Adrenal gland (tissue), 12 donors: Measurements from ENCODE around the gene LAMB4. TPM values are rescaled to one million over a fixed set of nuclear protein-coding genes. Genes with fewer than 3 reads are reported as not detected.

Experiments used
- DNase-seq, 7 donors: peaks; one replicate each; pipeline ENCODE4 v3.0.0-alpha.2; 2019 to 2020
- H3K27ac ChIP-seq, 5 donors: fragments of 200-600 bp; sonication (generic) in 4 of 5; 1 replicate in 3 of 5; 2 replicates in 2 of 5; pipeline versions ENCODE4 v1.5.1 to v1.8.0; 2016 to 2020; ENCODE audit warnings: mild to moderate bottlenecking in 1 of 5
- H3K27me3 ChIP-seq: fragments of 200-600 bp; 2 replicates; pipeline ENCODE4 v1.8.0; 2021
- H3K36me3 ChIP-seq, 2 donors: fragments of 200-600 bp; replicated peaks in 1 of 2; 1 replicate in 1 of 2; 2 replicates in 1 of 2; pipeline versions ENCODE4 v1.5.1 to v1.8.0; 2018 to 2022
- H3K4me1 ChIP-seq, 2 donors: fragments of 200-600 bp; replicated peaks in 1 of 2; 1 replicate in 1 of 2; 2 replicates in 1 of 2; pipeline versions ENCODE4 v1.5.1 to v1.8.0; 2018 to 2021
- H3K4me3 ChIP-seq, 4 donors: fragments of 200-600 bp; sonication (generic) in 3 of 4; one replicate each; pipeline ENCODE4 v1.5.1; 2016 to 2018
- H3K9me3 ChIP-seq, 3 donors: fragments of 200-600 bp; sonication (generic) in 1 of 3; replicated peaks in 1 of 3; 1 replicate in 2 of 3; 2 replicates in 1 of 3; pipeline versions ENCODE4 v1.5.1 to v1.8.0; 2016 to 2021
- POLR2A ChIP-seq, 2 donors: fragments of 450-650 bp; IDR thresholded peaks; one replicate each; pipeline ENCODE4 v1.6.1; 2017; ENCODE audit warnings: antibody characterized with exemption in 2 of 2, mild to moderate bottlenecking in 2 of 2, moderate library complexity in 1 of 2
- WGBS, 4 donors: extraction: QIAGEN DNeasy Blood & Tissue Kit in 2 of 4; methylation state at CpG; one replicate each; pipeline versions ENCODE4 v1.1.5 to v1.1.7; 2013 to 2017; 5-methylcytosine and 5-hydroxymethylcytosine counted together
- intact Hi-C, 2 donors: fragments of 100-400 bp; cut with DNase I; formaldehyde crosslinking; loops; one replicate each; pipeline versions ENCODE4 v1.14.1 to v1.15.0; 2022 to 2023
- polyA plus RNA-seq, 3 donors: library from polyadenylated mRNA; stranded (reverse); fragments of 200-250 nt in 2 of 3; fragments of 350-450 nt in 1 of 3; fragmentation: Illumina TruSeq in 1 of 3; extraction: RNeasy Lipid Tissue Mini Kit (QIAGEN cat#74804) in 1 of 3; gene quantifications; one replicate each; pipeline ENCODE4 v1.2.3, GENCODE V29; 2013 to 2014
- total RNA-seq, 9 donors: library from RNA; depleted of rRNA in 4 of 9; stranded (reverse); fragments of >200 nt in 4 of 9; fragments of 120-200 nt in 1 of 9; fragmentation: NEBNext Ultra II Directional in 1 of 9; extraction: Animal tissue kit (Norgen Biotek cat#: 25700) in 1 of 9; gene quantifications; one replicate each; pipeline versions ENCODE4 v1.1.0 to v1.2.4, GENCODE V29; 2013 to 2023
- TF ChIP-seq, protein P1 (sequence below), 6 experiments: fragments of 450-650 bp in 4 of 6; fragments of 200-600 bp in 2 of 6; sonication (generic) in 1 of 6; IDR thresholded peaks; 1 replicate in 5 of 6; 2 replicates in 1 of 6; pipeline versions ENCODE4 v1.5.1 to v1.8.0; 2016 to 2021; ENCODE audit warnings: antibody characterized with exemption in 6 of 6, mild to moderate bottlenecking in 2 of 6, moderate library complexity in 1 of 6
- donor health status: healthy with polysubstance abuse.
- donor health status: Bipolar disorder and iron deficiency.
- donor health status: DM: yes; HTN: yes; CAD: no.
- donor health status: DM: no; HTN: no; CAD: no.
- donor health status: DM: no; HTN: no; CAD: no.
- donor health status: DM: yes; HTN: yes; CAD: no.

The LAMB4 gene
- total and polyA plus RNA-seq, 12 donors = 0.12 to 1.0 (median 0.27) TPM; not detected in 5

DNA sequence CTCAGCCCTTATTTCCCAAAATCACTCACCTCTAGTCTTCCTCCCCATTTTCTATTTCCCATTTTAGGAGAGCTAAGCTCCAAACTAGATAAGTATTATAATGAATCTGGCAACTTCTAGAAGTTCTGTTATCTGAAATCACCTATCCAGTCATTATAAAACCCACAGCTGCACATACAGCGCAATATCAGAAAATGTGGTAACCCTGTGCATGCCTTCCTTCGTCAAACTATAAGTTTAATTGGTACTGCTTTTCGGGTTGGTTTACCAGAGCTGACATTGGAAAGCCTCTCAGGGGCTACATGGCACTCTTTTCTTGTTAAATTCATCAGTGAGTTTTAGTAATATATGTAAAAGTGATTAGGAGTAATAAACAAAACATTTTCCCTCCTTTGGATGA is 1.6 kb downstream of the LAMB4 start:
- intact Hi-C loops = no loop called here
- DNase-seq = no peak
- no peaks in the 10 kb centered on the region for H3K36me3 ChIP-seq
- no peak for TF ChIP-seq POLR2A (IDR thresholded peaks at IDR 0.05)
- TF ChIP-seq, protein P1, sequence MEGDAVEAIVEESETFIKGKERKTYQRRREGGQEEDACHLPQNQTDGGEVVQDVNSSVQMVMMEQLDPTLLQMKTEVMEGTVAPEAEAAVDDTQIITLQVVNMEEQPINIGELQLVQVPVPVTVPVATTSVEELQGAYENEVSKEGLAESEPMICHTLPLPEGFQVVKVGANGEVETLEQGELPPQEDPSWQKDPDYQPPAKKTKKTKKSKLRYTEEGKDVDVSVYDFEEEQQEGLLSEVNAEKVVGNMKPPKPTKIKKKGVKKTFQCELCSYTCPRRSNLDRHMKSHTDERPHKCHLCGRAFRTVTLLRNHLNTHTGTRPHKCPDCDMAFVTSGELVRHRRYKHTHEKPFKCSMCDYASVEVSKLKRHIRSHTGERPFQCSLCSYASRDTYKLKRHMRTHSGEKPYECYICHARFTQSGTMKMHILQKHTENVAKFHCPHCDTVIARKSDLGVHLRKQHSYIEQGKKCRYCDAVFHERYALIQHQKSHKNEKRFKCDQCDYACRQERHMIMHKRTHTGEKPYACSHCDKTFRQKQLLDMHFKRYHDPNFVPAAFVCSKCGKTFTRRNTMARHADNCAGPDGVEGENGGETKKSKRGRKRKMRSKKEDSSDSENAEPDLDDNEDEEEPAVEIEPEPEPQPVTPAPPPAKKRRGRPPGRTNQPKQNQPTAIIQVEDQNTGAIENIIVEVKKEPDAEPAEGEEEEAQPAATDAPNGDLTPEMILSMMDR (IDR thresholded peaks at IDR 0.05) = no peak
- WGBS, 4 donors = 90 to 95% (median 92%) methylated on average over 3 of the region's 3 CpGs
- H3K9me3 ChIP-seq = no peaks in the 10 kb centered on the region
- H3K4me1 ChIP-seq = no peaks in the 10 kb centered on the region
- H3K4me3 ChIP-seq = no peak overlapping the region
- no peak overlapping the region for H3K27ac ChIP-seq
- no peaks in the 10 kb centered on the region for H3K27me3 ChIP-seq

DNA sequence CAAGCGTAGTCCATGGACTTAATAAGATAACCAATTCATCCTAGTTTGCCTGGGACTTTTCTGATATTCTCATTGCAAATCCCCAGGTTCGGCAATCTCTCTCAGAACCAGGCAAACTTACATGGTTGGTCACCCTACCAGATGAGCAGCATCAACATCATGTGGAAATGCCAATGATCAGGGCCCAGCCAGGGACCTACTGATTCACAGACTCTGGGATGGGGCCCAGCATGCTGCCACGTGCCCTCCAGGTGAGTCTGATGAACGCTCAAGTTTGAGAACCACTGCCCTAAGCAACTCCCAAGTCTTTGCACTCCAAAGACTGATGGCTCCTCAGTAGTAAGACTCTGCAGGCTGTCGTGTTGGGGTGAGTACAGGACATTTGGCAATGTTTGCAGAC is 2.7 kb downstream of the LAMB4 start:
- TF ChIP-seq POLR2A (IDR thresholded peaks at IDR 0.05) = no peak
- TF ChIP-seq, protein P1 (IDR thresholded peaks at IDR 0.05) = no peak
- Histone ChIP-seq H3K9me3 (no peaks in the 10 kb centered on the region), H3K4me3 (no peak overlapping the region), H3K27me3 (no peaks in the 10 kb centered on the region), H3K27ac (no peak overlapping the region), H3K36me3 (no peaks in the 10 kb centered on the region), H3K4me1 (no peaks in the 10 kb centered on the region)
- no peak for DNase-seq
- intact Hi-C loops = no loop called here
- WGBS, 4 donors = 87 to 91% (median 89%) methylated on average over 4 to 5 of the region's 5 CpGs

DNA sequence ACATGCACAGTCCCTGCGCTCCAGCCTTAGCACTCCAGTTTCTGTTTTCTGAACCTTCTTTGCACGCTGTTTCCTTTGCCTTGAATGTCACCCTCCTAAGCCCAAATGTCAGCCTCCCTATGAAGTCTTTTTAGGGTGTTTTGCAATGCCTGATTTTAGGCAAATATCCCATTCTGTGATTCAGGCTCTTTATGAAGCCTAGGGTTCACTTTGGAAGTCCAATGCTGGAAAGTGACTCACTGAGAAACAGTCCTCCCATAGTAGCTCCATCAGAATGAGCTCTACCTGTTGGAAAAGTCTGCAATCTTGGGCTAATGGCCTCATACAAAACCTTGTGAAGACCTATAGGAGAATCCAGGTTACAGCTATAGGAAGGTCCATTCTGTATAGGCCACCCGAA is 5.3 kb downstream of the LAMB4 start:
- DNase-seq = no peak
- no peak overlapping the region for H3K27ac ChIP-seq
- no peak overlapping the region for H3K4me3 ChIP-seq
- WGBS, 4 donors = 83 to 89% (median 86%) methylated on average over 3 of the region's 3 CpGs
- no peak for TF ChIP-seq POLR2A (IDR thresholded peaks at IDR 0.05)
- TF ChIP-seq, protein P1 (IDR thresholded peaks at IDR 0.05) = no peak
- no peaks in the 10 kb centered on the region for H3K27me3 ChIP-seq
- intact Hi-C loops = no loop called here
- H3K4me1 ChIP-seq = no peaks in the 10 kb centered on the region
- no peaks in the 10 kb centered on the region for H3K36me3 ChIP-seq
- no peaks in the 10 kb centered on the region for H3K9me3 ChIP-seq

DNA sequence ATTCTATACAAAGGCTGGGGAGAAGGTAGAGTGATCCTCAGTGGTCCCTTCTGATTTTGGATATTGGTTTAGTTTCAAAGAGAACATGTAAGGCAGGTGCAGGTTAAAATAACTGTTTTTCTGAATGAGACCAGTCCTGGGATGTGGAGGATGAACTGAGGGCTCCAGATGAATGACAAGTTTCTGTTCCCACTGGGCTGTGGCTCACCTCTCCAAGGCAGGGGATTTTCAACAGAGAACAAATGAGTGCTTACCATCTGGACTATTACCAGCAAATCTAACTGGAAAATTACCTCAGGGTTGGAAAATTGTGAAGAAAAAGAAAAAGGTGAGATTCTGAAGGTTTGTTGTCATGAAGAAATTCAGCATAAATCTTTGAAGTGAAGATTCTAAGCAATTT is 8.0 kb downstream of the LAMB4 start:
- Histone ChIP-seq H3K9me3 (no peaks in the 10 kb centered on the region), H3K4me1 (no peaks in the 10 kb centered on the region), H3K27ac (no peak overlapping the region), H3K27me3 (no peaks in the 10 kb centered on the region), H3K4me3 (no peak overlapping the region), H3K36me3 (no peaks in the 10 kb centered on the region)
- DNase-seq = no peak
- TF ChIP-seq POLR2A (IDR thresholded peaks at IDR 0.05) = no peak
- TF ChIP-seq, protein P1 (IDR thresholded peaks at IDR 0.05) = no peak
- intact Hi-C loops = no loop called here
